Glomerular endothelial cell (primary cell): Measurements from ENCODE around the gene SUGP2. TPM values are rescaled to one million over a fixed set of nuclear protein-coding genes. Genes with fewer than 3 reads are reported as not detected.
"Not testable (repeated sequence)": the region's sequence is repeated elsewhere in the genome, so short reads cannot be mapped to it uniquely, and the experiment has no call there.

Source experiments
- DNase-seq: peaks from one replicate; pipeline ENCODE4 v3.0.0-alpha.2; 2011; ENCODE audit warnings: low read depth, low spot score; ENCODE audit errors: extremely low read depth
- total RNA-seq: library from RNA; depleted of rRNA; stranded (reverse); fragments of >200 nt; gene quantifications from 2 replicates; pipeline ENCODE4 v1.2.3, GENCODE V29; 2015

Gene SUGP2
- total RNA-seq, 1 donor from 2014 or later = 38.9 TPM

- no peak for DNase-seq
Observed at GRCh38 chr19:19034204-19034624, 897 bp upstream of the SUGP2 start.

GRCh38 chr19:19033176-19033425 lies 216 bp downstream of the SUGP2 start:
- no peak for DNase-seq

GRCh38 chr19:19032420-19033175 lies 719 bp downstream of the SUGP2 start:
- peak; percentile 76 for DNase-seq

DNA sequence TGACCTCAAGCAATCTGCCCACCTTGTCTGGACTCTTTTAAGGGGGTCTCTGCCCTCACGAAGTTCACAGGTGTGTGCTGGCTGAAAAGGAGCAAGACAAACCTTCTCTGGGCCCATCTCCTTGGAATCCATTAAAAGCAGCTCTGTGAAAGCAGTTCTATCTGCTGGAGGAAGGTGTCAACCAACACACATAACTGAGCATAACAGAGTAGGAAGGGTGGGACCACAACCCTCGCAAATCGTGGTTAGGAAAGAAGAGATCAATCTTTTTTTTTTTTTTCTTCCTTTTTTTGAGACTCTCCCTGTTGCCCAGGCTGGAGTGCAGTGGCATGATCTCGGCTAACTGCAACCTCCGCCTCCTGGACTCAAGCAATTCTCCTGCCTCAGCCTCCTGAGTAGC lies 1.4 kb downstream of the SUGP2 start:
- no peak for DNase-seq

DNA sequence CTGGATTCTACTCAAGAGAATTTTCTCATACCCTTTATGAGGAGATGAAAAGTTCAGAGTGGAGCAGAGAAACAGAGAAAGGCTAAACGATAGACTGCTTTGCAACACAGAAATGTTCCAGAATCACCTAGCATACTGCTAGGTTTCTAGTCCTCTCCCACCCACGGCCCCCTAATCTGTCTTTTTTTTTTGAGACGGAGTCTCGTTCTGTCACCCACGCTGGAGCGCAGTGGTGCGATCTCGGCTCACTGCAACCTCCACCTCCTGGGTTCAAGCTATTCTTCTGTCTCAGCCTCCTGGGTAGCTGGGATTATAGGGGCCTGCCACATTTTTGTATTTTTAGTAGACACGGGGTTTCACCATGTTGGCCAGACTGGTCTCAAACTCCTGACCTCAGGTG lies 4.8 kb downstream of the SUGP2 start:
- DNase-seq = no peak

DNA sequence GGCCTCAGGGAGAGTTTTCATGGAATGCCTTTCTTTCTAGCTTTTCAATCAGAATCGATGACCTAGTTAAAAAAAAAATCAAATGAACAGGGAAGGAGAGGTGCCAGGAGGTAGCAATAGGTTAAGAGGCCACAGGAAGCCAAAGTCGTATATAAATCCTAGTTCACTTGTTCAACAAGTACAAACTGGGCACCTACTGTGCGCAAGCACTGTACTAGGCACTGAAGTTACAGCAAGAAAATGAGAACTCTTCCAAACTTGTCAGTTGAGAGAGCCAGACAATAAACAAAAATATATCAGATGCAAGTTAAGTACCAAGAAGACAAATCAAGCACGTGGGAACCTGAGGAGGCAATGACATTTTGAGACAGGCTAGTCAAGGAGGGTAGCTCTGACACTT lies 6.1 kb downstream of the SUGP2 start:
- no peak for DNase-seq

GRCh38 chr19:19026299-19026971 lies 6.9 kb downstream of the SUGP2 start:
- DNase-seq = no peak

DNA sequence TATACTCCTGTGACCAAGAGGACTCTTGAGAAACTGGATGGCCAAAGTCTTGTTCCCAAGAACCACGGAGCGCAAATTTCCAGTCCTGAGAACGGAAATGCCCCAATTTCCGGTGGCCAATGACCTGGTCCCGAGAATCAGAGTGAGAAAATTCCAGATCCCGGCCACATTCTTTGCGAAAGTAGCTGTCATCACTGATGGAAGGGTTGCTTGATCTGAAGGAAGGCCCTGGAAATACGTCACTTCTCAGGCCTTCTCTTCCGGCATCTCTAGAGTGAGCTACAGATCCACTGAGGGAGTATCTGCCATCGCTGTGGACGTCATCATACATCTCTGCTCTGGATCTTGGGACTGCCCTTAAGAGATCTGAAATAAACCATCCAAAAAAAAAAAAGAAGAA lies 7.5 kb downstream of the SUGP2 start:
- no peak for DNase-seq

DNA sequence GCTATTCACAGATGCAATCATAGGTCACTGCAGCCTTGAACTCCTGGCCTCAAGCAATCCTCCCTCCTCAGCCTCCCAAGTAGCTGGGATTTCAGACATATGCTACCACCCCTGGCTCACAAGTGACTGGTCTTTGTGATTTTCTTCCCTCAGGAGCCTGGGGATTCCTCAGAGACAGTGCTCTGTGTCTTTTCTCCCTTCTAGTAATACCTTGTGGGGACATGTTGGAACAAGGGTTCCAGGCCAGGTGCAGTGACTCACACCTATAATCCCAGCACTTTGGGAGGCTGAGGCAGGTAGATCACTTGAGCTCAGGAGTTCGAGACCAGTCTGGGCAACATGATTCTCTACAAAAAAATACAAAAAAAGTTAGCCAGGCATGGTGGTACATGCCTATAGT lies 9.9 kb downstream of the SUGP2 start:
- not testable (repeated sequence) for DNase-seq

GRCh38 chr19:19022380-19022961 lies 10.8 kb downstream of the SUGP2 start:
- DNase-seq = no peak

- no peak for DNase-seq
Observed at GRCh38 chr19:19021115-19021514, 12.2 kb downstream of the SUGP2 start.

DNA sequence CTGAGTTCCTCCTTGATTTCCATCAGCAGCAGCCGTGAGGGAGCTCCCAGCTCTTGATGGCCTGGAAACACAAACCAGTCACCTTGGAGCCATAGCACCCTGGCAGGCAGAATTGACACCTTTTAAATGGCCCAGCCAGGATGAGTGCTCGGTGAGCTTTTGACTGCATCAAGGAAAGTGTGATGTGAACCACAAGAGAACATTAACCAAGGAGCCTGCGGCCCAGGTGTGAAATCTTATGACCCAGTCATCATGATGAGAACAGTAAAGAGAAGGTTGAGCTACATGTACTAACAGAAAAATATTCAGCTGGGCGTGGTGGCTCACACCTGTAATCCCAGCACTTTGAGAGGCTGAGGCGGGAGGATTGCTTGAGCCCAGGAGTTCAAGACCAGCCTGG lies 22.8 kb downstream of the SUGP2 start:
- DNase-seq = no peak

- DNase-seq = no peak
Observed at GRCh38 chr19:19009951-19010350, 23.4 kb downstream of the SUGP2 start.

DNA sequence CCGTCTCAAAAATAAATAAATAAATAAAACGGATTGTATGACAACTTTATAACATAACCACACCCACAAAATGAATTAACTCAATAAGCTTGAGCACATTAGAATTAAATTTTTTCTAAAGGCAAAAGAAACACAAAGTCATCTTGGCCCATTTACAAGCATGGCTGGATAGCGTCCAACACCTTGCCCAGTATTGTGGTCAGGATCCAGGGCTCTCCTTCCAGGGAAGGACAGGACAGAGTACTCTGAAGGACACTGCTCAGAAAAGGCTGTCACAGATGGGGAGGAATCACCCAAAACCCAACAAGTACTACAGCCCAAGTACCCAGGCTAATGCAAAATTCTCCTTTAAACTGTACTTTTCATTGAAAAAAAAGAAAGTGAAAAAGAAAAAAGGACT lies 27.1 kb downstream of the SUGP2 start:
- DNase-seq = no peak

GRCh38 chr19:19004144-19004543 lies 29.2 kb downstream of the SUGP2 start:
- no peak for DNase-seq

- DNase-seq = no peak
Observed at GRCh38 chr19:18999896-19000620, 33.3 kb downstream of the SUGP2 start.

- DNase-seq = no peak
Observed at GRCh38 chr19:18999016-18999758, 34.1 kb downstream of the SUGP2 start.

GRCh38 chr19:18998276-18998675 lies 35.0 kb downstream of the SUGP2 start:
- DNase-seq = no peak

- DNase-seq = no peak
Observed at GRCh38 chr19:18996796-18997394, 36.4 kb downstream of the SUGP2 start.

DNA sequence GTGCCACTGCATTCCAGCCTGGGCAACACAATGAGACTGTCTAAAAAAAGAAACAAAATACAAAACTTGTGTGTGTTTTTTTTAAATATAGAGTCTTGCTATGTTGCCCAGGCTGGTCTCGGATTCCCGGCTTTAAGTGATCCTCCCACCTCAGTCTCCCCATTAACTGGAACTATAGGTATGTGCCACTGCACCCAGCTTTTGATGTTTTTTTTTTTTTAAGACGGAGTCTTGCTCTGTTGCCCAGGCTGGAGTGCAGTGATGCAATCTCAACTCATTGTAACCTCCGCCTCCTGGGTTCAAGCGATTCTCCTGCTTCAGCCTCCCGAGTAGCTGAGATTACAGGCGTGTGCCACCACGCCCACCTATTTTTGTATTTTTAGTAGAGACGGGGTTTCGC lies 37.0 kb downstream of the SUGP2 start:
- no peak for DNase-seq

DNA sequence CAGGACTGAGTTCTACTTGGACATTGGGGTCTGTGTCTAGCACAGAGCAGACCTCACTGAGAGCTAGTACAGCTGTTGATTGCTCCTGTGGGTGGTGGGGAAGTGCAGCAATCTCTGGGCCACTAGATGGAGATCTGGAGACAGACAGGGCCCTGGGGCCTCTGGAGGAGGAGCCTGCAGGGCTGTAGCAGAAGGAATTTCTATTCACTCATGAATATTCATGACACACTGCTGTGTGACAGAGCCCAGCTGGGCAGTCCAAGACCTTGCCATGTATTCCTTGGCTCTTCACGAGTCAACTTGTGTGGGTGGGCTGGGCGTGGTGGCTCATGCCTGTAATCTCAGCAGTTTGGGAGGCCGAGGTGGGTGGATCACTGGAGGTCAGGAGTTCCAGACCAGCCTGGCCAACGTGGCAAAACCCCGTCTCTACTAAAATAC lies 37.5 kb downstream of the SUGP2 start:
- DNase-seq = no peak
